Activated naive CD8-positive, alpha-beta T cell treated with anti-CD3 and anti-CD28 coated beads for 36 hours (primary cell): ENCODE results near the gene MSI2. TPM values are rescaled to one million over a fixed set of nuclear protein-coding genes. Genes with fewer than 3 reads are reported as not detected.
A peak's percentile ranks its signal among the peaks of the same experiment; 100 is the strongest.
"Not testable (repeated sequence)": the region's sequence is repeated elsewhere in the genome, so short reads cannot be mapped to it uniquely, and the experiment has no call there.

Source experiments
- DNase-seq: peaks from one replicate; pipeline ENCODE4 v3.0.0; 2021
- H3K27ac Mint-ChIP-seq: one replicate; pipeline ENCODE4 v1.8.0; 2022; ENCODE audit warnings: mild to moderate bottlenecking, moderate library complexity, mixed read lengths
- H3K27me3 Mint-ChIP-seq: one replicate; pipeline ENCODE4 v1.8.0; 2022; ENCODE audit warnings: mild to moderate bottlenecking, mixed read lengths
- H3K36me3 Mint-ChIP-seq: one replicate; pipeline ENCODE4 v1.8.0; 2021; ENCODE audit warnings: mild to moderate bottlenecking, mixed read lengths
- H3K4me1 Mint-ChIP-seq: one replicate; pipeline ENCODE4 v1.8.0; 2021; ENCODE audit warnings: mixed read lengths
- H3K4me3 Mint-ChIP-seq: one replicate; pipeline ENCODE4 v1.8.0; 2022; ENCODE audit warnings: mild to moderate bottlenecking, moderate library complexity, mixed read lengths
- H3K9me3 Mint-ChIP-seq: one replicate; pipeline ENCODE4 v1.8.0; 2022; ENCODE audit warnings: mixed read lengths
- total RNA-seq, 2 experiments: library from RNA; stranded (reverse); gene quantifications; one replicate each; pipeline ENCODE4 v1.2.3, GENCODE V29; 2021

The MSI2 gene
- total RNA-seq, 2 experiments from 2014 or later, result 48.0 to 49.4 TPM

DNA sequence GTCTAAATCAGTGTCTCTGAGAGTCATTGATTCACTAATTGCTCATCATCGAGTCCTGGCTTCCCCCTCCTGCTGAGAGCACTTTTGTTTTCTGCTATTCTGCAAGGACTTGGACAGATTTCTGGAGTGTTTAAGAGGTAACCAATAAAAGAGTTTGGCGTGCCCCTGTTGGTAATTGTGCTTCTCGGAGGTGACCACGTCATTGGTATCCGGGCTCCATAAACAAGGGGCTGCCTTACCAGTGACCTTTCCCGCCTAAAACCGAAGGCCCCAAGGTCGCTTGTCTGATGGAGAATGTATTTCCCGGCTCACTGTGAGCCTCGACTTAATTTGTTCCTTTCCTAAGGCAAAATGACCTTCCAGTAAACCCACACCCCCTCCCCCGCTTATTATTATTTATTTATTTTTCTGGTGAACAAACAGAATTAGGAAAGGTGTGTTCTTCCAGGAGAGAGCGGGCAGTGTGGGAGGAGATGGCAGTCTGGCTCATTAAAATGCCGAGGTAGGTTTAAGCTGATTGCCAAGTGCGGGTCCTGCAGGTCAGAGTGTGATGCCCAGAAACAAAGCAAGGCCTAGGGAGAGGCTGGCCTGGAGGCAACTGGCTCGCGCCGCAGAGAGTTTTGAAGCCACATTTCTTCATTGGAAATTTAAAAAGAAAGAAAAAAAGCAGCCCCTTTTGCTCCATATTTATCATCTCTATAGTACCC lies 30.2 kb downstream of the MSI2 start:
- H3K9me3 Mint-ChIP-seq, result no peaks in the 10 kb centered on the region
- H3K4me1 Mint-ChIP-seq, result peaks cover 59% of the 10 kb centered on the region
- H3K4me3 Mint-ChIP-seq, result no peak overlapping the region
- no peaks in the 10 kb centered on the region for H3K27me3 Mint-ChIP-seq
- DNase-seq, result no peak
- no peak overlapping the region for H3K27ac Mint-ChIP-seq
- peaks cover 12% of the 10 kb centered on the region for H3K36me3 Mint-ChIP-seq

DNA sequence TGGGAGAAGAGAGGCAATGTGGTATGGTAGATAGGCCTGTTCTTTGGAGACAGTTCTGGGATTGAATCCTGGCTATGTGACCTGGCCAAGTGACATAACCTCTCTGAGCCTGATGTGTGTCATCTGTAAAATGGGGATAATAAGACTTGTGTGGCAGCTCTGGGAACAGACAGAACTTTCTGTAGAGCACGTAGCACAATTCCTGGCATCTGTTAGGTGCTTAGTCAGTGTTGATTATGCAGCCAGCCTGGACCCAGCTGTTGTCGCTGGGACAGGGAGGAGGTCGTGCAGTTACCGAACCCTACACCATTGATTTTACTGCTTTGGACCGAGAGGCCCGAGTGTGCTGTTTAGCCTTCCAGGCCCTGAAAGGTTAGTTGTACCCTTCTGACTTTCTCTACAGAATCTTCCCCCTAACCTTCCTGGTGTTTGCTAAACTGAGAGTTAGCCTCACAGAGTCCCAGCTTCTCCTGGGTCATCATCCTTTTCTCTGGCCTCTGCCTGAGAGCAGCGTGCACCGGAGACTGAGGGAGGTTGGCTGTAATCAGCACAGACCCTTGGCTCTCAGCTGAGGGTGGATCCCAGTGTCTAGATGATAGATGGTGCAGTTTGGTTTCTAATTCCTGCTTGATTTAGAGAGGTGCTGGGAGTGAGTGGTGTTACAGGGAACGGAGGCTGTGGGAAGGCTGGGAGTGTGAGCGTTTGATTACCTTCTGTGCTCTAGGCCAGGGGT lies 31.9 kb downstream of the MSI2 start:
- H3K4me1 Mint-ChIP-seq, result peaks cover 50% of the 10 kb centered on the region
- no peak overlapping the region for H3K27ac Mint-ChIP-seq
- H3K27me3 Mint-ChIP-seq, result no peaks in the 10 kb centered on the region
- H3K9me3 Mint-ChIP-seq, result no peaks in the 10 kb centered on the region
- peaks cover 5% of the 10 kb centered on the region for H3K36me3 Mint-ChIP-seq
- no peak for DNase-seq
- no peak overlapping the region for H3K4me3 Mint-ChIP-seq

DNA sequence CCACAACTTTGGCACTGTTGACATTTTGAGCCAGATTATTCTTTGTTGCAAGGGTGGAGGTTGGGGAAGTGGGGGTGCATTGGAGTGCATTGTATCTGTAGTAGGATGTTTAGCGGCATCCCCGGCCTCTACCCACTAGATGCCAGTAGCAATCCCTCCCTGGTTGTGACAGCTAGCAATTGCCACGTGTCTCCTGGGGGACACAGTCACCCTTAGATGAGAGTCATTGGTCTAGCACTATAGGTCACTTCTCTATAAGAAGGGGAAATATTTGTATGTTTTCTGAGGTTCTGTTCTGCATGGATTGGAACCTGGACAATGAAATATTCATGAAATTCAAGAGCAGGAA lies 32.4 kb downstream of the MSI2 start:
- no peaks in the 10 kb centered on the region for H3K9me3 Mint-ChIP-seq
- no peak overlapping the region for H3K4me3 Mint-ChIP-seq
- no peak overlapping the region for H3K27ac Mint-ChIP-seq
- no peaks in the 10 kb centered on the region for H3K27me3 Mint-ChIP-seq
- H3K36me3 Mint-ChIP-seq, result no peaks in the 10 kb centered on the region
- DNase-seq, result no peak
- H3K4me1 Mint-ChIP-seq, result peaks cover 46% of the 10 kb centered on the region

DNA sequence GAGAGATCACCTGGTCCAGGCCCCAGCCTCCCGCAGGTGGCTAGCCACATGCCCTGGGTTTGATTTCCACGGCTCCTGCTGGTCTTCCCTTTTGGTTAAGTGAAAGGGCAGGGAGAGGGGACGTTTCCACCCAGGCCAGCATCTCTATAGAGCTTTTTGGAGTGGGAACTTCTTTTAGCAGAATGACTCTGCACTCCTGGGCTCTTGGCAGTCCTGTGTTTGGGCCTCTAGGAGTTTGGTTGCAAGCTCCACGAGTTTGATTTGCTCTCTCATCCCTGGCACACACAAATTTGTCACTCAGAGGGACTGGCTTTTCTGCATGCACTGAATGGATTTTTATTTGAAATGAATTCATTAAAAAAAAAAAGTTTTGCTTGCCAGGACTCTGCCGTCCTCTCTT lies 32.8 kb downstream of the MSI2 start:
- Mint-ChIP-seq H3K4me1 (peaks cover 48% of the 10 kb centered on the region), H3K27me3 (no peaks in the 10 kb centered on the region), H3K36me3 (no peaks in the 10 kb centered on the region), H3K27ac (no peak overlapping the region), H3K9me3 (no peaks in the 10 kb centered on the region), H3K4me3 (no peak overlapping the region)
- DNase-seq, result no peak

DNA sequence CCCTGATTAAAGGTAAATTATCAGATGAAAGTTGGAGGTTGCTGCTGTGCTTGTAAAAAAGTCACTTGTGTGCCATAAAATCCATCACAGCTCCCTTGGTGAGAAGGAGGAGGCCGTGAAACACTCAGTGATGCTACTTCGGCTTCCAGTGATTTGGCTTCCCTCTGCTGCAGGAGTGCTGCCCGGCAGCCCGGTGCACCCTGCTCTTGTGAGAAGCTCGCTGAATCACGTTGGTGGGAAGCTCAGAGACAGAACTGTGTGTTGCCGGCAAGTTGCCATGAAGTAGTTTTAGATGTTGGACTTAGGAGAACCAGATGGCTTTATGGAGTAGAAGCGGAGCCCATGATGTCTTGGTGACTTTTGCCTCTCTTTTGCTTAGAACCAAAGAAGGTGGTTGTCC lies 33.3 kb downstream of the MSI2 start:
- H3K9me3 Mint-ChIP-seq, result no peaks in the 10 kb centered on the region

DNA sequence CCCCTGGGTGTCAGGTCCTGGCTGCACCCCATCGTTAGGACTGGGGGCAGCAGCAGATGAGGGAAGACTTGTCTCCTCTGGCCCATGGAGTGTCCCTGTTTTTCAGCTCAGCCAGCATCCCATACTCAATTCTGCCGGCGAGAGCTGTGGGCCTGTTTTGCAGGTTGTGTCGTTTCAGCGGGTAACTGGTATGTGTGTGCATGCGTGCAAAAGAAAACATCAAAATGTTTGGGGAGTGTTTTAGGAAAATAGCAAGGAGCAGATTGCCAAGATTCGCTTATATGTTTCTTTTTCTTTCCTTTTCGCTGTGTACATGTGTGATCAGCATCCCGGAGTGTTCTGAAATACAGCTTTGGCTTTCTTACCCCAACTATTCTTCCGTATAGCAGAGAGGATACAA lies 34.7 kb downstream of the MSI2 start:
- no peak for DNase-seq
- Mint-ChIP-seq H3K27ac (no peak overlapping the region), H3K27me3 (no peaks in the 10 kb centered on the region), H3K9me3 (no peaks in the 10 kb centered on the region), H3K4me1 (peaks cover 46% of the 10 kb centered on the region), H3K36me3 (peaks cover 6% of the 10 kb centered on the region), H3K4me3 (no peak overlapping the region)

More for the DNA sequence above, 33.3 kb downstream of the MSI2 start:
- no peak for DNase-seq
- peaks cover 48% of the 10 kb centered on the region for H3K4me1 Mint-ChIP-seq
- H3K27me3 Mint-ChIP-seq, result no peaks in the 10 kb centered on the region
- H3K4me3 Mint-ChIP-seq, result no peak overlapping the region
- H3K27ac Mint-ChIP-seq, result no peak overlapping the region
- H3K36me3 Mint-ChIP-seq, result peaks cover 1% of the 10 kb centered on the region

DNA sequence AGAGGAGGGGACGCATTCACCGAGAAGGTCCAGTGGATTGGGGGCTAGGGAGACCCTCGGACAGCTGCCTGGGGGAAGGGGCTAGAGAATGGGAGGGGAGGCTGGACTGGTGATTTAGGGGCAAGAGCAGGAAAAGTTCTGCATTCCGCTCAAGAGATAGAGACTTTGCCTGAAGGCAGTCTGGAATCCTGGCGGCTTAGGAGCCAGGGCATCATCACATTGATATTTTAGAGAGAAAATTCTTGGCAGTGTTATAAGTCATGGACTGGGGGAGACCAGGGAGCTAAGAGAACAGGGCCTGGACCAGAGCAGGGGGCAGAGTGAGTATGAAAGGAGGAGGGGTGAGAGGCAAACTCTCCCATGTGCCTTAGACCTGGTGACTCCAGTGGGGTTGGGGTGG lies 35.8 kb downstream of the MSI2 start:
- Mint-ChIP-seq H3K9me3 (no peaks in the 10 kb centered on the region), H3K4me3 (no peak overlapping the region), H3K27ac (no peak overlapping the region), H3K4me1 (peaks cover 43% of the 10 kb centered on the region), H3K36me3 (peaks cover 6% of the 10 kb centered on the region), H3K27me3 (no peaks in the 10 kb centered on the region)
- DNase-seq, result no peak

DNA sequence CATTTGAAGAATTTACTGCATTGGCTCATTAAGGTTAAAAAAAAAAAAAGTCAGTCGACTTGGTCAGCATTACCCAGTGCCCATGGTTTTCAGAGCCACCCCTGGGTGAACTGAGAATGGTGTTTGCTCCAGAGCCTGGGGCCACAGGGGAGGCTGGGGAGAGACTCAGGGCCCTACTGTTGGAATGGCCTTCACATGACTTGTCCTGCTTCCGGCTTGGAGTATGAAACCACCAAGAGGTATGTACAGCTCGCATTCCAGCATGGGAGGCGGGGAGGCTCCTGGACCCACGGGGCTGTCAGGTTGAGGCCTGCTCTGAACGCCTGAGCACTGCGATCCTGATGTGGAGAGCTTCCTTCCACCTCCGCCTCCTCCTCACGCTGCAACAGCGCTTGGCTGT lies 36.8 kb downstream of the MSI2 start:
- H3K9me3 Mint-ChIP-seq, result no peaks in the 10 kb centered on the region
- no peak overlapping the region for H3K27ac Mint-ChIP-seq
- H3K4me1 Mint-ChIP-seq, result peaks cover 35% of the 10 kb centered on the region
- H3K4me3 Mint-ChIP-seq, result no peak overlapping the region
- no peak for DNase-seq
- H3K36me3 Mint-ChIP-seq, result peaks cover 14% of the 10 kb centered on the region
- H3K27me3 Mint-ChIP-seq, result no peaks in the 10 kb centered on the region

DNA sequence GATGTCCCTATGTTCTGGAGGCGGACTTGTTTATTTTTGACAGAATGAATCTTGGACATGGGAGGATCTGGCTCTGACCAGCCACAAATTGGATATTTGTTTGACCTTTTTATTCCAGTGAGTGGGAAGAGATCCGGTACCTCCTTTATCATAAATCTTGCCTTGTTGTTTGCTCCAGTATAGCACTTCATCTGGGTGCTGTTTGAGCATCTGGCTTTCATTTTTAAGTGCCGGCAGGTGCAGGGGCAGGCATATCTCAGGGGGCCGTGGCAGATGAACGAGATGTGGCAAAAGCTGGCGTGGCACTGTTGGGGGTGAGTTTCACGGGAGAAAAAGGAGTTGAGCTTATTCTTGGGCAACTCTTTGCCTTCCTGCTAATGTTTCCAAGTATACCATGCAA lies 37.8 kb downstream of the MSI2 start:
- no peak for DNase-seq
- Mint-ChIP-seq H3K27me3 (no peaks in the 10 kb centered on the region), H3K9me3 (no peaks in the 10 kb centered on the region), H3K4me3 (no peak overlapping the region), H3K36me3 (peaks cover 24% of the 10 kb centered on the region), H3K27ac (peak overlapping the region; percentile 10), H3K4me1 (peaks cover 30% of the 10 kb centered on the region)

DNA sequence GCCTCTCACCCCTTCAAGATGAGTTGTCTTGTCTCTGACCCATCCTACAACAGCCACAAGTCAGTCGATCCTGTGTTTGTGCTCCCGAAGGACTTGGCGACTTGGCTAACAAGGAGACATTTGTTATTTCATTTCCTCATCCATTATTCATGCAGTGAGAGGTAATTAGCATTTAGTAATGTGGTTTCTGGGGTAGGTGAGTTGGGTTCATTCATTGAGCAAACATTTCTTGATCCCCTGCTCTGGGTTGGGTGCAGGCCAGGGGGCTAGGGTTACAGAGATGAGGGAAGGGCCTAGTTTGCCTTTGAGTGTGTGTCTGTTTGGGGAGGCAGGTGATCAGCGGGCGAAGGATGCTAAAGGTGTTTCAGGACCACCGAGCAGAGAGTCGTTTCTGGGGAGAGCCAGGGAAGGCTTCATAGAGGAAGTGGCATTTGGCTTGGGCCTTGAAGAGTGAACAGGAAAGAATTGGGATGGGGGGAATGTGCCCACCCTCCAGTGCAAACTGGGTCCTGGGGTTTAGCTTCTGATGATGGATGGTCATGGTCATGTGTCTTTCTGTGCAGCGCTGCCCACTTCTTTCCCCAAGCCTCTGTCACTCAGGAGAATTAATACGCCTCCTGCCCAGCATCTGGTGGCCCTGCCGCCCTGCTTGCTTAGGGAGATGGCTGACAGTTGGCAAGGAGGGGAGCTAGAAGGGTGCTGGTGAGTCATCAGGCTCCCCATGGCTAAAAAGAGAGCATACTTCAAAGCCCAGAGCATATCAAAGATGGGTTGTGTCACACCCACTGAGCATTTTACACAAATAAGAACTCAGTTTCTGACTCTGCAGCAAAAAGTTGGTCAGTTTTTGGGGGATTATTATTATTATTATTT lies 38.5 kb downstream of the MSI2 start:
- Mint-ChIP-seq H3K4me1 (peaks cover 27% of the 10 kb centered on the region), H3K9me3 (peaks cover under 1% of the 10 kb centered on the region), H3K36me3 (peaks cover 28% of the 10 kb centered on the region), H3K27ac (peak overlapping the region; percentile 10), H3K27me3 (no peaks in the 10 kb centered on the region), H3K4me3 (peak overlapping the region; percentile 0)
- peak; percentile 54 for DNase-seq

DNA sequence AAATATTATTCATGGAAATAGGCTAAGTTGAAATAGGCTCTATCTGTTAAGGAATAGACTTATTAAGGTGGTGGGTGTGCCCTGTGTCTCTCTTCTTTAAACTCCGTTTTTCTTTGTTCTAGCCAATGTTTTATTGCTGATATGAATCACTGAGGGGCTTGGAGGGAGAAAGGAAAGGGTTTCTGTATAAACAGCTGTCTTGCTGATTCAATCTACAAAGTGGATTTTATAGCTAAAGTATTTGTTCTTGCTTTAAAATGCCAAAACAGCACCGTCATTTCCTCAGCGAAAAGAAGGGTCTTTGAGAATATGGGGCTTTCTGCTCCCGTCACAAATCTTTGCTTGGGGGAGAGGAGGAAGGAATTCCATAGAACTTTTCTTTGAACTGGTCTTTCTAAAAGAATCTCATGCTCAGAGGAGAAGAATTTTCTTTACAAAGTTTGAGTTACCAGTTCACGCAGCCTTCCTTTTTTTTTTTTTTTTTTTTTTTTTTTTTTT lies 39.3 kb downstream of the MSI2 start:
- Mint-ChIP-seq H3K4me3 (peak overlapping the region; percentile 44), H3K27me3 (no peaks in the 10 kb centered on the region), H3K9me3 (peaks cover 6% of the 10 kb centered on the region), H3K27ac (peak overlapping the region; percentile 64), H3K4me1 (peaks cover 29% of the 10 kb centered on the region), H3K36me3 (peaks cover 34% of the 10 kb centered on the region)
- DNase-seq, result no peak

DNA sequence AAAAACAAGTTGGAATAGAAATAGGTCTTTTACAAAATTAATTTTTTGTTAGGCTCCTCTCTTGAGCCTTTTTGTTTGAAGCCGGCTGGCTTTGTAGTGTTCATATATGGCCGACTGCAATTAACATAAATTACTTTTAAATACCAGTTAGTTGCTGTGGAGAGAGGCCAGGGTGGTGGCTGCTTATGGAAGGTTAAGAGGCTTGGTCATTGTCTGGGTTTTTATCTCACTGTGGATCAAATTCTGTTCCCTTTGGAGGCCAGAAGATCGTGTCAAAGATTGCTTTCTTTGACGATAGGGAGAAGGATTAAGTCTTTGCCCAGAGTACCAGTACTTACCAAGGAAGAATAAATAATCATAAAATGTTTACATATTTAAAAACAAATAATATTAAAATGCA lies 39.9 kb downstream of the MSI2 start:
- no peaks in the 10 kb centered on the region for H3K27me3 Mint-ChIP-seq
- DNase-seq, result no peak
- peak overlapping the region; percentile 15 for H3K4me3 Mint-ChIP-seq
- H3K4me1 Mint-ChIP-seq, result peaks cover 34% of the 10 kb centered on the region
- peaks cover 8% of the 10 kb centered on the region for H3K9me3 Mint-ChIP-seq
- no peak overlapping the region for H3K27ac Mint-ChIP-seq
- H3K36me3 Mint-ChIP-seq, result peaks cover 41% of the 10 kb centered on the region

DNA sequence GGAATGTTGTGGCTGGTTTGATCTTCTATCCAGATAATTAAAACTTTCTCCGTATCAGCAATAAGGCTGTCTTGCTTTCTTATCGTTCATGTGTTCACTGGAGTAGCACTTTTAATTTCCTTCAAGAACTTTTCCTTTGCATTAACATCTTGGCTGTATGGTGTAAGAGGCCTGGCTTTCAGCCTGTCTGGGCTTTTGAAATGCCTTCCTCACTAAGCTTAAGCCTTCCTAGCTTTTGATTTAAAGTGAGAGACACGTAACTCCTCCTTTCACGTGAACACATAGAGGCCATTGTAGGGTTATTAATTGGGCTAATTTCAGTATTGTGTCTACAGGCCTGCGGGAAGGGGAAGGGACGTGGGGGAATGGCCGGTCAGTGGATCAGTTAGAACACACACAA lies 42.9 kb downstream of the MSI2 start:
- Mint-ChIP-seq H3K4me3 (no peak overlapping the region), H3K27me3 (no peaks in the 10 kb centered on the region), H3K9me3 (peaks cover 8% of the 10 kb centered on the region), H3K4me1 (peaks cover 44% of the 10 kb centered on the region), H3K36me3 (peaks cover 50% of the 10 kb centered on the region), H3K27ac (no peak overlapping the region)
- DNase-seq, result no peak

DNA sequence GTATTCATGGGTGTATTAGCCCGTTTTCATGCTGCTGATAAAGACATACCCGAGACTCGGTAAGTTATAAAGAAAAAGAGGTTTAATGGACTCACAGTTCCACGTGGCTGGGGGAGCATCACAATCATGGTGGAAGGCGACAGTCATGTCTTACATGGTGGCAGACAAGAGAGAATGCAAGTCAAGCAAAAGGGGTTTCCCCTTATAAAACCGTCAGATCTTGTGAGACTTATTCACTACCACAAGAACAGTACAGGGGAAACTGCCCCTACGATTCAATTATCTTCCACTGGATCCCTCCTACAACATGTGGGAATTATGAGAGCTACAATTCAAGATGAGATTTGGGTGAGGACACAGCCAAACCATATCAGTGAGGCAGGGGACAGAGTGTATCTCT lies 44.3 kb downstream of the MSI2 start:
- not testable (repeated sequence) for DNase-seq, H3K4me3 Mint-ChIP-seq, H3K27ac Mint-ChIP-seq, H3K9me3 Mint-ChIP-seq, H3K27me3 Mint-ChIP-seq
- H3K4me1 Mint-ChIP-seq, result peaks cover 31% of the 10 kb centered on the region
- peaks cover 45% of the 10 kb centered on the region for H3K36me3 Mint-ChIP-seq
